Measurements from ENCODE around the gene DNAJB4. TPM values are rescaled to one million over a fixed set of nuclear protein-coding genes. Genes with fewer than 3 reads are reported as not detected.

Gene DNAJB4
- total RNA-seq, 1 experiment from 2014 or later, result 28.5 TPM

DNA sequence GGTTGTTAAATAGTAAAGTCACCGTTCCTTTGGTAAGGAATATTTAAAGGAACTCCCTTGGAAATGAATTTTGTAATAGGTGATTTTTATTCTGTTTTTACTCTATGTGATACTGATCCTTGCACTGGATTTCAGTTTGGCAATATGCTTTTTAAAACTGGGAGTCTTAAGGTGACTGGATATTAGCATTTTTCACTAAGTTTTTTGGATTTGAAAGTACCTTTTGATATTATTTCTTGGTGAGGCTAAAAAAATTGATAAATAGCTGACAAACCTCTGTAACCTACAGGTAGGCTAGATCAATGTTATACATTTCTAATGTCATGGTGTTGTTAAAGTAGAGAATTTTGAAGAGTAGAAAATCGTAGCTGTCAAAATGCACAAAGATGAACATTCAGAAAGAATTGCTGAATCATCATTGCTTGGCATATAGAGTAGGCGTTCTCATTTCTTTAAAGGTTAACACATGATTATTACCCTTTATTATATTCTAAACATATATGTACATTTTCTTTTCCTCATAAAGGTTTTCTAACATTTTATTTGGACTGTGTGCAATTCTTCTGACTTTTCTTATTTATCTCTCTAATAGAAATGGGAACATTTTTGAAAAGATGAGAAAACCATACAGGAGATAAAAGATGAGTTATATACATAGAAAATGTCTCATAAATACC, 1.5 kb upstream of the DNAJB4 start:
- CTCF ChIA-PET, result interaction anchor here (0.6 to 5.5 kb wide), 4 partner anchors 21 to 111 kb away, joined by 3 to 59 read pairs (median 20); partner anchors contain the start of gene FUBP1
- peaks cover 10% of the 10 kb centered on the region for H3K36me3 Mint-ChIP-seq (ENCODE audit: insufficient read depth, unreplicated experiment)
- no peaks in the 10 kb centered on the region for H3K9me3 Mint-ChIP-seq (ENCODE audit: unreplicated experiment)
- peak overlapping the region; percentile 97 for H3K27ac Mint-ChIP-seq (ENCODE audit: low read depth, unreplicated experiment)
- no TSS peak for BruUV-seq (replicated peaks)
- peak overlapping the region; percentile 88 for H3K4me3 Mint-ChIP-seq (ENCODE audit: unreplicated experiment)
- POLR2A ChIA-PET, result interaction anchor here (0.6 to 17.0 kb wide), 12 partner anchors 10 to 617 kb away, joined by 3 to 598 read pairs (median 16); partner anchors contain the start of genes FUBP1 and IFI44L
- intact Hi-C loops (cut with micrococcal nuclease), result no loop called here
- DNase-seq (ENCODE audit: unreplicated experiment), result peak; percentile 22
- peaks cover 19% of the 10 kb centered on the region for H3K4me1 Mint-ChIP-seq (ENCODE audit: insufficient read depth, unreplicated experiment)
- TF ChIP-seq, protein P1, sequence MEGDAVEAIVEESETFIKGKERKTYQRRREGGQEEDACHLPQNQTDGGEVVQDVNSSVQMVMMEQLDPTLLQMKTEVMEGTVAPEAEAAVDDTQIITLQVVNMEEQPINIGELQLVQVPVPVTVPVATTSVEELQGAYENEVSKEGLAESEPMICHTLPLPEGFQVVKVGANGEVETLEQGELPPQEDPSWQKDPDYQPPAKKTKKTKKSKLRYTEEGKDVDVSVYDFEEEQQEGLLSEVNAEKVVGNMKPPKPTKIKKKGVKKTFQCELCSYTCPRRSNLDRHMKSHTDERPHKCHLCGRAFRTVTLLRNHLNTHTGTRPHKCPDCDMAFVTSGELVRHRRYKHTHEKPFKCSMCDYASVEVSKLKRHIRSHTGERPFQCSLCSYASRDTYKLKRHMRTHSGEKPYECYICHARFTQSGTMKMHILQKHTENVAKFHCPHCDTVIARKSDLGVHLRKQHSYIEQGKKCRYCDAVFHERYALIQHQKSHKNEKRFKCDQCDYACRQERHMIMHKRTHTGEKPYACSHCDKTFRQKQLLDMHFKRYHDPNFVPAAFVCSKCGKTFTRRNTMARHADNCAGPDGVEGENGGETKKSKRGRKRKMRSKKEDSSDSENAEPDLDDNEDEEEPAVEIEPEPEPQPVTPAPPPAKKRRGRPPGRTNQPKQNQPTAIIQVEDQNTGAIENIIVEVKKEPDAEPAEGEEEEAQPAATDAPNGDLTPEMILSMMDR (IDR thresholded peaks at IDR 0.05; ENCODE audit: unreplicated experiment), result no peak
- no peaks in the 10 kb centered on the region for H3K27me3 Mint-ChIP-seq (ENCODE audit: insufficient read depth, unreplicated experiment)

DNA sequence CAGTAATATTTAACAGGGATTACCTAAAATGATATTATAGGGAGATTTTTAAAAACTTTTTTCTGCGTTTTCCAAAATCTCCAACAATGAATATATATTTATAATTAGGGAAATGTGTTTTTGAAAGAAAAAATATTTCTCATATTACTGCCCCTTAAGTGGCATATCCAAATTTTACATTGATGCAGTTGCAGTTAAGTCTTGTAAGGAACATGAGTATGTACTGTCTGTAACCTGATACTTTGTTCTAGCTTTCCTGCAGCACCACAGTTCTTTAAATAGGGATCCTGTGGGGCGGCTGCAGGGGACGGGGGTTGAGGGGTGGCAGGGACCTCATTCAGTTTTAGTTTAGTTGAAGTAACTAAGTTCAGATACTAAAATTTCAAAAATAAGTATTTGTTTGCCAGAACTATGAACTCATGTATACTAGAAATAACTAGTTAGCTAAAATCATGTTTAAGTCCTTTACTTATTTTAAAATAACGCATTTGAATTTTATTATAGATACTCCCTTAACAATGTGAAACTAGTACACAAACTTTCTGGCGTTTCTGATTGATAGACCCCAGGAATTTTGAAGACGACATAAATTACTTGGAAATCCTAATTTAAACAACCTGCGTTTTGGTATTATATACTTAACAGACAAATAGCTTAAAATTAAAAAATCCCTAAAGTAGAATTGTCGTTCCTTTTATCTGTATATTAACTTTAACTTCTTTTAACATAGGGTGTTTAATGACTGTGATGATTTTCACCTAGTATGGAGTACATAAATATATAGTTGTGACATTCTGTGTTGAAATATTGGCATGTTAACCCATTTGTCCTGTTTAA, 639 bp upstream of the DNAJB4 start:
- BruUV-seq (replicated peaks), result TSS peak; percentile 99
- POLR2A ChIA-PET, result interaction anchor here (0.7 to 17.0 kb wide), 35 partner anchors 8 to 616 kb away, joined by 3 to 598 read pairs (median 8); partner anchors contain the start of genes FUBP1, IFI44L, MIGA1 and USP33

DNA sequence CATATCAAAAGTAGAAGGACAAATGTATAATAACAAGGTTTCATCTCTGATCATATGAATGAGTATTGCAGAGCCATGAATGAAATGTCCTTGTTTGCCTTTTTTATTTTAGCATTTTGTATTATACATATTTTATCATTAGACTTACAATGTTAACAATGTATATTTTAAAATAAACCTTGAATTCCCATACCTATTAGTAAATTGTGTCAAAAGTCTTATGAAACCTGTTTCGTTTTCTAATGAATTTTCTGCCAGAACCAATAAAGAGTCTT, 646 bp downstream of the DNAJB4 start:
- Mint-ChIP-seq H3K36me3 (ENCODE audit: insufficient read depth, unreplicated experiment) (peaks cover 9% of the 10 kb centered on the region), H3K27ac (ENCODE audit: low read depth, unreplicated experiment) (peak overlapping the region; percentile 97), H3K9me3 (ENCODE audit: unreplicated experiment) (no peaks in the 10 kb centered on the region), H3K4me1 (ENCODE audit: insufficient read depth, unreplicated experiment) (peaks cover 19% of the 10 kb centered on the region), H3K4me3 (ENCODE audit: unreplicated experiment) (peak overlapping the region; percentile 88), H3K27me3 (ENCODE audit: insufficient read depth, unreplicated experiment) (no peaks in the 10 kb centered on the region)
- TF ChIP-seq, protein P1 (IDR thresholded peaks at IDR 0.05; ENCODE audit: unreplicated experiment), result no peak
- POLR2A ChIA-PET, result interaction anchor here (0.5 to 17.0 kb wide), 30 partner anchors 9 to 1373 kb away, joined by 3 to 598 read pairs (median 10); partner anchors contain the start of genes FUBP1, MIGA1 and ZZZ3
- CTCF ChIA-PET, result interaction anchor here (0.6 to 5.5 kb wide), 8 partner anchors 9 to 357 kb away, joined by 3 to 59 read pairs (median 8); partner anchors contain the start of gene FUBP1
- DNase-seq (ENCODE audit: unreplicated experiment), result no peak
- intact Hi-C loops (cut with micrococcal nuclease), result no loop called here
- BruUV-seq (replicated peaks), result no TSS peak

More for the DNA sequence above, 639 bp upstream of the DNAJB4 start:
- CTCF ChIA-PET, result interaction anchor here (0.5 to 5.5 kb wide), 8 partner anchors 23 to 110 kb away, joined by 3 to 59 read pairs (median 6); partner anchors contain the start of gene FUBP1
- Mint-ChIP-seq H3K27ac (ENCODE audit: low read depth, unreplicated experiment) (peak overlapping the region; percentile 97), H3K9me3 (ENCODE audit: unreplicated experiment) (no peaks in the 10 kb centered on the region), H3K27me3 (ENCODE audit: insufficient read depth, unreplicated experiment) (no peaks in the 10 kb centered on the region), H3K36me3 (ENCODE audit: insufficient read depth, unreplicated experiment) (peaks cover 9% of the 10 kb centered on the region), H3K4me3 (ENCODE audit: unreplicated experiment) (peak overlapping the region; percentile 88), H3K4me1 (ENCODE audit: insufficient read depth, unreplicated experiment) (peaks cover 19% of the 10 kb centered on the region)
- intact Hi-C loops (cut with micrococcal nuclease), result loop anchor here (1.0 kb wide), 2 partner anchors 25 to 110 kb away; partner anchors contain the start of gene FUBP1
- DNase-seq (ENCODE audit: unreplicated experiment), result peak; percentile 79
- TF ChIP-seq, protein P1 (IDR thresholded peaks at IDR 0.05; ENCODE audit: unreplicated experiment), result no peak
